Measurements from ENCODE around the gene SIPA1L3. TPM values are rescaled to one million over a fixed set of nuclear protein-coding genes. Genes with fewer than 3 reads are reported as not detected.

SIPA1L3 gene
- total RNA-seq, 2 experiments from 2014 or later, result 8.9 to 9.8 TPM

DNA sequence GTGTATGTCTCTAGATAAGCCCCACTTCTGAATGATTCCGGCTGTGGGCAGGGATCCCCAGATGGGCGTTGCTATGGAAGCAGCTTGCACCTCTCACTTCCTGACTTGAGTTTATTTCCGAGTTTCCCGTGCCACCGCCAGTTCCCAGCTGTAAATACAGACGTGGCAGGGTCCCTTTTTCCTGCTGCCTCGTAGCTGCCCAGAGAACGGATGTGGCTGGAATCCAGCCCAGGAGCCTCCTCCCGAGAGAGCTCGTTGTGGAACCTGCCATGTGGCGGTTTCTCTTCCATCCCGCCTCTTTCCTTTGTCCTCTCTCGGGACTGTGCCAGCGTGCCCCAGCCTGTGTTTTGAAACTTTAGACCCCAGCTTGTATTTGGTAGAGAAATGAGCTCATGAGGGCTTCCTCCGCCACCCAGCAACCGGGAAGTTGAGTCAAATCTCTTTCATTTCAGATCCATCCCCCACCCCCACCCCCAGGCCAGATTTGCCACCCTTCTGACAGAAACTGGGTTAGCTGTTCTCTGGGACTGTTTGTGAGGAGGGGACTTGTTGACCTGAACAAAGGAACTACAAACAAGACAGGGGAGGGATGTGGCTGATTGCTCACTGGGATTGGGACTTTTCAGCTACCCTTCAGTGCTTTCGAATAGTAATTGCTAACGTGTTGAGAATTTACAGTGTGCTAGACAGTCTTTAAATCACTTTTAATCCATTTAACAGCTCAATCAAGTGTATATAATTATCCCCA lies 96.6 kb downstream of the SIPA1L3 start:
- Mint-ChIP-seq H3K4me3 (no peak overlapping the region), H3K27me3 (no peaks in the 10 kb centered on the region), H3K4me1 (ENCODE audit: low read depth) (peaks cover 5% of the 10 kb centered on the region), H3K27ac (no peak overlapping the region), H3K36me3 (ENCODE audit: low read depth) (no peaks in the 10 kb centered on the region), H3K9me3 (no peaks in the 10 kb centered on the region)
- POLR2A ChIA-PET, result interaction anchor here (1.2 kb wide), 1 partner anchor 72 kb away, joined by 4 read pairs; no protein-coding TSS in a partner anchor
- intact Hi-C loops (cut with micrococcal nuclease), result no loop called here
- DNase-seq (peak; percentile 60), ATAC-seq (peak; percentile 68)
- CTCF ChIA-PET, result interaction anchor here (1.0 to 1.2 kb wide), 4 partner anchors 14 to 102 kb away, joined by 3 to 4 read pairs (median 3); partner anchors contain the start of gene SIPA1L3
- TF ChIP-seq, protein P1, sequence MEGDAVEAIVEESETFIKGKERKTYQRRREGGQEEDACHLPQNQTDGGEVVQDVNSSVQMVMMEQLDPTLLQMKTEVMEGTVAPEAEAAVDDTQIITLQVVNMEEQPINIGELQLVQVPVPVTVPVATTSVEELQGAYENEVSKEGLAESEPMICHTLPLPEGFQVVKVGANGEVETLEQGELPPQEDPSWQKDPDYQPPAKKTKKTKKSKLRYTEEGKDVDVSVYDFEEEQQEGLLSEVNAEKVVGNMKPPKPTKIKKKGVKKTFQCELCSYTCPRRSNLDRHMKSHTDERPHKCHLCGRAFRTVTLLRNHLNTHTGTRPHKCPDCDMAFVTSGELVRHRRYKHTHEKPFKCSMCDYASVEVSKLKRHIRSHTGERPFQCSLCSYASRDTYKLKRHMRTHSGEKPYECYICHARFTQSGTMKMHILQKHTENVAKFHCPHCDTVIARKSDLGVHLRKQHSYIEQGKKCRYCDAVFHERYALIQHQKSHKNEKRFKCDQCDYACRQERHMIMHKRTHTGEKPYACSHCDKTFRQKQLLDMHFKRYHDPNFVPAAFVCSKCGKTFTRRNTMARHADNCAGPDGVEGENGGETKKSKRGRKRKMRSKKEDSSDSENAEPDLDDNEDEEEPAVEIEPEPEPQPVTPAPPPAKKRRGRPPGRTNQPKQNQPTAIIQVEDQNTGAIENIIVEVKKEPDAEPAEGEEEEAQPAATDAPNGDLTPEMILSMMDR (IDR thresholded peaks at IDR 0.05), result no peak

DNA sequence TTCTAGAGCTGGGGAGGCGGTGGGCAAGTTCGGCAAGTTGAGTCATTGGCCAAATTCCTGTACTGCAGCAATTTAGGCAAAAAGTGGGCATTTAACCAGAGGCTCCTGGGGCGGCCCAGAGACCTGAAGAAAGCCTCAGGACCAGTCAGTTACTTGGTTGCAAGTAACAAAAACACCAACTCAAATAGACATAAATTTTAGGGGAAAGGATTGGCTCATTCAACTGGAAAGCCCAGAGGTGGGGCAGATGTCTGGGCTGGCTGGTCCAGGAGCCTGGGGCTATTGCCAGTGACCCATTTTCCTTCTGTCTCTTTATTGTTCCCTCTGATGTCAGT lies 97.1 kb downstream of the SIPA1L3 start:
- H3K4me1 Mint-ChIP-seq (ENCODE audit: low read depth), result peaks cover 5% of the 10 kb centered on the region
- no peaks in the 10 kb centered on the region for H3K27me3 Mint-ChIP-seq
- no peak for ATAC-seq
- no peak for DNase-seq
- ChIA-PET POLR2A (no interaction called here), CTCF (interaction anchor here (1.0 to 1.2 kb wide), 3 partner anchors 14 to 97 kb away, joined by 3 read pairs; partner anchors contain the start of gene SIPA1L3)
- no peaks in the 10 kb centered on the region for H3K36me3 Mint-ChIP-seq (ENCODE audit: low read depth)
- H3K9me3 Mint-ChIP-seq, result no peaks in the 10 kb centered on the region
- H3K4me3 Mint-ChIP-seq, result no peak overlapping the region
- TF ChIP-seq, protein P1 (IDR thresholded peaks at IDR 0.05), result no peak
- no peak overlapping the region for H3K27ac Mint-ChIP-seq
- intact Hi-C loops (cut with micrococcal nuclease), result no loop called here

DNA sequence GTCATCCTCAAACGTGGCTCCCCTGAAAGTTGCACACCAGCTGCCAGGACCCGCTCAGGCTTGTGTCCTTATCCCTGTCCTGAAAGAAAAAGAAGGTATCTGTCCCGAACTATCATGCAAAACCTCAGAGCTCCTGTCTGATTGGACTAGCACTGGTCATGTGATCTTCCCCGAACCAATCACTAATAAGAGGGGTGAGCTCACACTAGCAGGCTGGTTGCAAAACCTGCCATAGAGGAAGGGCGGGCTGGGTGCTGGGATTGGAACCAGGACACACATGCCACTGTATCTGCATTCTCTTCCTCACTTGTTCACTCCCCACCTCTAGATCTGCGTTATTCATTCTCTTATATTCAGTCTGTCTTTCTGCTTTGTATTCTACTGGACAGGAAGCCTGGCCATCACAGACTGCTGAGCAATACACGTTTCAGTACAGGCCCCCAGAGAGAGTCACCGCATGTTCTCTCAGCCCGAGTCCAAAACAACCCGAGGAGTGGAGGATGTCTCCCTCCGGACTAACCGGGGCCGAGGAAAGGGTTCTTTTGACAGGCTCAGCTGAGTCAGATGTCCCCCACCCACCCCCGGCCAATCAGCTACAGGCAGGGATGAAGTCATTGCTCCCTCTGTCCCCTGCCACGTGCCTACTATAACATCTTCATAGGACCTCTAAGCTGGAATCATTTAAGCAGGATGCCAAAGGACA lies 97.7 kb downstream of the SIPA1L3 start:
- no peaks in the 10 kb centered on the region for H3K27me3 Mint-ChIP-seq
- POLR2A ChIA-PET, result no interaction called here
- H3K4me3 Mint-ChIP-seq, result no peak overlapping the region
- H3K4me1 Mint-ChIP-seq (ENCODE audit: low read depth), result peaks cover 5% of the 10 kb centered on the region
- CTCF ChIA-PET, result interaction anchor here (1.1 kb wide), 1 partner anchor 15 kb away, joined by 3 read pairs; no protein-coding TSS in a partner anchor
- no peak overlapping the region for H3K27ac Mint-ChIP-seq
- ATAC-seq (peak; percentile 53), DNase-seq (peak; percentile 17)
- H3K9me3 Mint-ChIP-seq, result no peaks in the 10 kb centered on the region
- TF ChIP-seq, protein P1 (IDR thresholded peaks at IDR 0.05), result no peak
- intact Hi-C loops (cut with micrococcal nuclease), result no loop called here
- no peaks in the 10 kb centered on the region for H3K36me3 Mint-ChIP-seq (ENCODE audit: low read depth)

DNA sequence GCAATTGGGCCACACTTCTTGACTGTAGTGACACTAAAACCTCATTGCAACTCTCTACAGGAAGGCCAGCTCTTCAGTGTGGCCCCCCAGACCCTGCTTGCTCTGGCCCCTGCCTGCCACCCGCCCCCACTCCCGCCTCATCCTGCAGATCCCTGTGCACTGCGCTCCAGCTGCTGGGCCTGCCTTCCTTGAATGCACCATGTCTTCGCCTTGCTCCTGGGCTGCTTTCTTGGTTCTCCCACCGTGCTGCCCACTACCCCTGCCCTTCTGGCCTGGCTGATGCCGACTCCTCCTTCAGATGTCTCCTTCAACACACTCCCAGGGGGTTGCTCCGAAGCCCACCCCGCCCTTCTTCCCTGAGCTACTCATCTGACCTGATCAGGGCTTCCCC lies 98.2 kb downstream of the SIPA1L3 start:
- no peaks in the 10 kb centered on the region for H3K27me3 Mint-ChIP-seq
- H3K4me1 Mint-ChIP-seq (ENCODE audit: low read depth), result peaks cover 7% of the 10 kb centered on the region
- no peak for ATAC-seq
- no peaks in the 10 kb centered on the region for H3K36me3 Mint-ChIP-seq (ENCODE audit: low read depth)
- CTCF ChIA-PET, result no interaction called here
- DNase-seq, result no peak
- TF ChIP-seq, protein P1 (IDR thresholded peaks at IDR 0.05), result no peak
- no peak overlapping the region for H3K4me3 Mint-ChIP-seq
- H3K27ac Mint-ChIP-seq, result no peak overlapping the region
- no peaks in the 10 kb centered on the region for H3K9me3 Mint-ChIP-seq
- POLR2A ChIA-PET, result interaction anchor here (0.8 kb wide), 1 partner anchor 99 kb away, joined by 3 read pairs; the partner anchor contains the start of gene WDR87
- intact Hi-C loops (cut with micrococcal nuclease), result no loop called here

Measured in activated CD8-positive, alpha-beta T cell treated with anti-CD3 and anti-CD28 coated beads for 36 hours (primary cell).